Head of caudate nucleus (tissue), 42 donors: Measurements from ENCODE around the gene STMN1.

Experiments used
- DNase-seq, 42 donors: peaks; one replicate each; pipeline versions ENCODE4 v3.0.0 to v3.0.0-alpha.2; 2020 to 2021; ENCODE audit warnings: mixed read lengths in 7 of 42
- intact Hi-C: fragments of 100-400 bp; cut with DNase I; formaldehyde crosslinking; loops from one replicate; pipeline ENCODE4 v1.15.0; 2022

The STMN1 gene

GRCh38 chr1:25898223-25899015 is 7.8 kb downstream of the STMN1 start:
- peak in 1 of 42 donors; percentile 19 for DNase-seq
- intact Hi-C loops, result no loop called here

GRCh38 chr1:25897754-25898153 is 8.5 kb downstream of the STMN1 start:
- peak in 1 of 42 donors; percentile 16 for DNase-seq
- intact Hi-C loops, result no loop called here

- DNase-seq, result peak in 1 of 42 donors; percentile 19
- intact Hi-C loops, result no loop called here
Observed at GRCh38 chr1:25896266-25896665, 10.0 kb downstream of the STMN1 start.

- intact Hi-C loops, result loop anchor here (1.0 kb wide), 1 partner anchor 103 kb away; the partner anchor contains the start of gene PAFAH2
- peak; percentile 88 to 97 (median 93) for DNase-seq
Observed at GRCh38 chr1:25895365-25895990, 10.7 kb downstream of the STMN1 start.

GRCh38 chr1:25893116-25893515 is 13.1 kb downstream of the STMN1 start:
- no peak for DNase-seq
- intact Hi-C loops, result no loop called here

- intact Hi-C loops, result no loop called here
- DNase-seq, result peak in 1 of 42 donors; percentile 28
Observed at GRCh38 chr1:25891606-25892005, 14.6 kb downstream of the STMN1 start.

- intact Hi-C loops, result no loop called here
Observed at GRCh38 chr1:25890239-25891034, 15.8 kb downstream of the STMN1 start.

GRCh38 chr1:25889470-25889869 is 16.7 kb downstream of the STMN1 start:
- DNase-seq, result no peak
- intact Hi-C loops, result no loop called here

More at GRCh38 chr1:25890239-25891034, 15.8 kb downstream of the STMN1 start:
- no peak for DNase-seq

GRCh38 chr1:25888426-25888987 is 17.7 kb downstream of the STMN1 start:
- intact Hi-C loops, result no loop called here
- DNase-seq, result no peak

- intact Hi-C loops, result no loop called here
- DNase-seq, result no peak
Observed at GRCh38 chr1:25885602-25886001, 20.6 kb downstream of the STMN1 start.

GRCh38 chr1:25881266-25881665 is 25.0 kb downstream of the STMN1 start:
- intact Hi-C loops, result no loop called here
- DNase-seq, result no peak

- intact Hi-C loops, result no loop called here
- no peak for DNase-seq
Observed at GRCh38 chr1:25880518-25880917, 25.7 kb downstream of the STMN1 start.

GRCh38 chr1:25879675-25880074 is 26.5 kb downstream of the STMN1 start:
- intact Hi-C loops, result no loop called here
- DNase-seq, result no peak

- DNase-seq, result no peak
- intact Hi-C loops, result no loop called here
Observed at GRCh38 chr1:25878690-25879089, 27.5 kb downstream of the STMN1 start.

GRCh38 chr1:25877155-25877554 is 29.1 kb downstream of the STMN1 start:
- intact Hi-C loops, result no loop called here

GRCh38 chr1:25876693-25877077 is 29.5 kb downstream of the STMN1 start:
- DNase-seq, result no peak
- intact Hi-C loops, result no loop called here

More at GRCh38 chr1:25877155-25877554, 29.1 kb downstream of the STMN1 start:
- DNase-seq, result no peak

- peak in 1 of 42 donors; percentile 30 for DNase-seq
- intact Hi-C loops, result no loop called here
Observed at GRCh38 chr1:25875856-25876692, 30.1 kb downstream of the STMN1 start.

GRCh38 chr1:25875154-25875855 is 30.9 kb downstream of the STMN1 start, which contains the start of gene PAQR7:
Gene PAQR7 (minus strand): TSS chr1:25875708. CDS start chr1:25863839, 11,869 bp downstream.
- intact Hi-C loops, result no loop called here
- peak; percentile 54 to 92 (median 82) for DNase-seq
